Neural cell (in vitro differentiated cells): ENCODE measurements around the gene GRK3.

ENCODE experiments used
- CTCF ChIP-seq: fragments of 450-650 bp; IDR thresholded peaks from 2 replicates; pipeline ENCODE4 v1.5.1; 2014; ENCODE audit warnings: antibody characterized with exemption, mild to moderate bottlenecking, moderate library complexity; ENCODE audit not compliant: poor library complexity, severe bottlenecking
- EP300 ChIP-seq: fragments of 450-650 bp; conservative IDR thresholded peaks from 2 replicates; pipeline ENCODE4 v1.6.1; 2014; ENCODE audit warnings: antibody characterized with exemption, mild to moderate bottlenecking, moderate library complexity; ENCODE audit not compliant: poor library complexity, severe bottlenecking
- EZH2 ChIP-seq: fragments of 200-600, 300-800 bp; shearing (Covaris generic), sonication (generic); IDR thresholded peaks from 2 replicates; pipeline ENCODE4 v1.6.1; 2014; ENCODE audit warnings: antibody characterized with exemption, low read length, borderline replicate concordance, mild to moderate bottlenecking; ENCODE audit not compliant: insufficient read depth, poor library complexity, severe bottlenecking
- POLR2AphosphoS5 ChIP-seq: IDR thresholded peaks from 2 replicates; pipeline ENCODE4 v1.6.1; 2012
- RAD21 ChIP-seq: fragments of 450-650 bp; conservative IDR thresholded peaks from 2 replicates; pipeline ENCODE4 v1.6.1; 2014; ENCODE audit warnings: antibody characterized with exemption, mild to moderate bottlenecking, moderate library complexity

GRCh38 chr22:25673713-25674112, 109.2 kb downstream of the GRK3 start:
- no peak for TF ChIP-seq CTCF
- TF ChIP-seq POLR2AphosphoS5, result no peak
- no peak for TF ChIP-seq EP300
- no peak for TF ChIP-seq EZH2
- TF ChIP-seq RAD21, result no peak
